DMS114 treated with DMSO at 0.1 percent for 48 hours (cell line): ENCODE measurements around the gene KRT86.

Source experiments
- DNase-seq: peaks from one replicate; lab custom pipeline; 2025; ENCODE audit not compliant: unreplicated experiment; lab: John Stamatoyannopoulos, UW

Gene KRT86

DNA sequence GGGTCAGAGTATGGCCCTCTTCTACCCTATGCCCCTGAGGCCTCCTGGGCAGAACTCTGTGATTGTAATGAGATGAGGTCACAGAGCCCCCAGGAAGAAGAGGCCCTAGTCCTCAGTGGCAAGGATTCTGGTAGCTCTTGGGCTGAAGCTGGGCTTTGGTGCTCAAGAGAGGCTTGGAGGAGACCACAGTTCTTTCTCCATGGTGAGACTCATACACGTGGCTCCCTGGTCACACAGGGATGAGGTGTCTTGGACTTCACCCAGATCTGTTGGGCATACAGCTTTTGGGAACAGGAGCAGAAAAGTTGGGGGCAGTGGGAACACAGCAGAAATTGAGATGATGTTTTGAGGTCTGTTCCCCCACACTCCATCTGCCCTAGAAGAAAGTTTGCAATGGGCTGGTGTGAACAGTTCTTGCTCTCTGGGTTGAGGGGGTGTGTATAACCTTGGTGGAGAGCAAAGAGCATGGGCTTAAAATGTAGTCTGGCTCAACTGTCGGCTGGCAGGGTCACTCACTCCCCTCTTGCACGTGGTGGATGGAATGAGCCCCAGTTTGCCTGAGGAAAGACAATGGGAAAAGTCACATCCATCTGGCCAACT lies at the start of gene KRT86:
KRT86 (plus strand) TSS at position 125 of the 600 bp plus-strand sequence. CDS start 27,272 bp downstream, outside the sequence.
- no peak for DNase-seq

- no peak for DNase-seq
Measured at GRCh38 chr12:52225752-52226151, 48.7 kb upstream of the KRT86 start.

DNA sequence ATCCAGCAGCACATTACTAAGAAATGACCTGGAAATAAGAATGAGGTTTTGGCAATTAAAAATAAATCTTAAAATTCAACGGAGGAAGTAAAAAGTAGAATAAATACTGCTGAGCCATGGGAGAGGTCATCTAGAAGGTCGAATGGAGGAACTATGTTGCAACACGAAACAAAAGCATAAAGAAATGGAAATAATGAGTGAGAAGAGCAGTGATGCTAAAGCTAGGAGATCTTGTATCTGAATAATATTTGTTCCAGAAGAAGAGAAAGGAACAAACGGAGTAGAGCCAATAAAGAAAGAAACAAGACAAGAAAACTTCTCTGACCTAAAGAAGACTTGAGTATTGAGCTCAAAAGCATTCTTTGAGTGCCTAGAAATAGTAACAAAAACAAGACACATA lies 48.0 kb upstream of the KRT86 start:
- no peak for DNase-seq

GRCh38 chr12:52227606-52228166 lies 46.8 kb upstream of the KRT86 start:
- no peak for DNase-seq

DNA sequence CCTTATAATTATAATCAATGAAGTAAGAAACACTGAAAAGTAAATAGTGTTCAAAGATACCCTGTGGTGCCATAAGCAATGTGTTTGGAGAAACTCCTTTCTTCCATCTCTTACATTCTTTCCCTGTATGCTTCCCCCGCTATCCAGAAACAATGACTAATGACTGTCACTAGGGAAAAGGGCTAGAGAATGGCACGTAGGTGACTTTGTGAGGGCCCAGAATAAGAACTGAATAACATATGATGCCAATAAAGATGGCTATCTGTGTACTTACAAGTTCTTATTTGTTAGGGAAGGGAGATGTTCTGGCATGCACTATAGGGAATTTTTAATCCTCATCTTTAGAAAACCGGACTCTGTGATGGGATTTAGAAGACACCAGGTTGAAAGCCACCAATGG lies 46.1 kb upstream of the KRT86 start:
- no peak for DNase-seq

DNA sequence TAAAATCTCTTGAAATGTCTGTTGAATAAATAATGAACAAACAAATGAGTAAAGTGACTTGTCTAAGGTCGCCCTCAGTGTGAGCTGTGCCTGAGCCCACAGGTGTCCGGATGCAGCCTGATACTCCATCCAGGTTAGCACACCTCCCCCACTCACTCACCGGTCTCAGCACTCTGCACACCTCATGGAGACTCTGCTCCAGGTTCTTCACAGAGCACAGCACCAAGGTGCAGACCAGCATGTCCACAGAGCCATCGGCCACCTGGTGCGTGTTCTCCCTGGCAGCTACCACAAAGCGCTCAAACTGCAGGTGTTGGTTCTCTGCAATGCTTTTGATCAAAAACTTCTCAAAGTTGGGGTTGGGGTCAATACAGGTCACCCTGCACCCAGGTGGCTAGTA lies 45.5 kb upstream of the KRT86 start:
- no peak for DNase-seq

DNA sequence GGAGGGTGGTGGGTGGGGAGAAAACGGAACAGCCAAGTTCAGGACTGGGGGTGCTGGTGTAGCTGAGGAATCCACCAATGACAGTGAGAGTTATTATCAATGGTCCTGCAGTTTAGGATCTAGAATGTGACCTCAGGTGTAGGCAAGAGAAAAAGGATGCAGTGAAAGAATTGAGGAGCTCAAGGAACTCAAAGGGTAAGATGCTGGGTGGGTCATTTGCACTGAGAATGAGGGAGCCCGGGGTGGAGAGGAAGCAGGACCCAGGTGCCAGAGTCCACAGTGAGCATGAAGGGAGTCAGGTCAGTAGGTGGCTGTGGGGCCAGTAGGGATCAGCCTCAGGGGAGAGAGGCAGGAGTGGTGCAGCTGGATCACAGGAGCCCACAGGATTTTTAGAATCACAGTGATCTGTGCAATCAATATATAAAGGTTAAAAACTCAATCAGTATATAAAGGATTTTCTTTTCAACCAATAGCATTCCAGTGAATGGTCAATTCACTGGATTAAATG lies 44.6 kb upstream of the KRT86 start:
- DNase-seq, result no peak

DNA sequence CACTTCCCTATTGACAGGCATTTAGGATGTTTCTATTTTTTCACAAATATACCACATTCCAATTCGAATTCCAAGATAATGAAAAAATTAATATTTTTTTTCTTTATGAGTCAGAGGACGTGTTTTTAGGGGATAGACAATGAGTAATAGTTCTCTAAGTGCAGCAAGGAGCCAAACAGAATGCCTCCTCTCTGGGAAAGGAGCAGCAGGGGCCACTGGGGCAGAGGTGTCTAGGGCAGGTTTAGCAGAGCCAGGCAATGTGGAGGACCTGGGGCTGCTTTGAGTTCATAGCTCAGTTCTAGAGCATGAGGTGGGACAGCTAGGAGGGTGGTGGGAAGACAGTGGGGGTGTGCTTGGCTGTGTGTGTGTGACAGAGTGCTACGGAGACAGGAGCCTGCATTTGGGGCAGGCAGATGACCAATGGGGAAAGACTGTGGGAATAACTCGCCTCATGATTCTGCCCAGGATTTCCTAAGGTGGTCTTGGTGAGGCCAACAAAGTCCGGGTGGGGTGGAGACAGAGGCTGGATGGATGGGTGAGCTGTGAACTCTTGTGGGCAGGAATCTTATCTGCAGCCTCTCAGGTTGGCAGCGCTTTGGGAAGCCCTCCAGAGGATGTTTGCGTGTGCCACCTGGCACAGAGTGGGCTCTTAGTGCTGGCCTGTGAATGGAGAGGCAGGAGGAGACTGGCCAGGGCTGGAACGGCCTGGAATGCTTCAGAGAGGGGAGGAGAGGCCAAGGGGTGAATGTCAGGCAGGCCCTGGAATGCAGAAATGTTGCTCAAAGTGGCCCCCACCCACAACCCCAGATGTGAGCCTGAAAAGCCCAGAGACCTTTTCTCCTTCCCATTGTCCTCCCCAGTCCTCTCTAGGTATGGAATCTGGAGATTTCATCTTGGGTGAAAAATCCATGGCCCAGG lies 43.8 kb upstream of the KRT86 start:
- DNase-seq, result no peak

DNA sequence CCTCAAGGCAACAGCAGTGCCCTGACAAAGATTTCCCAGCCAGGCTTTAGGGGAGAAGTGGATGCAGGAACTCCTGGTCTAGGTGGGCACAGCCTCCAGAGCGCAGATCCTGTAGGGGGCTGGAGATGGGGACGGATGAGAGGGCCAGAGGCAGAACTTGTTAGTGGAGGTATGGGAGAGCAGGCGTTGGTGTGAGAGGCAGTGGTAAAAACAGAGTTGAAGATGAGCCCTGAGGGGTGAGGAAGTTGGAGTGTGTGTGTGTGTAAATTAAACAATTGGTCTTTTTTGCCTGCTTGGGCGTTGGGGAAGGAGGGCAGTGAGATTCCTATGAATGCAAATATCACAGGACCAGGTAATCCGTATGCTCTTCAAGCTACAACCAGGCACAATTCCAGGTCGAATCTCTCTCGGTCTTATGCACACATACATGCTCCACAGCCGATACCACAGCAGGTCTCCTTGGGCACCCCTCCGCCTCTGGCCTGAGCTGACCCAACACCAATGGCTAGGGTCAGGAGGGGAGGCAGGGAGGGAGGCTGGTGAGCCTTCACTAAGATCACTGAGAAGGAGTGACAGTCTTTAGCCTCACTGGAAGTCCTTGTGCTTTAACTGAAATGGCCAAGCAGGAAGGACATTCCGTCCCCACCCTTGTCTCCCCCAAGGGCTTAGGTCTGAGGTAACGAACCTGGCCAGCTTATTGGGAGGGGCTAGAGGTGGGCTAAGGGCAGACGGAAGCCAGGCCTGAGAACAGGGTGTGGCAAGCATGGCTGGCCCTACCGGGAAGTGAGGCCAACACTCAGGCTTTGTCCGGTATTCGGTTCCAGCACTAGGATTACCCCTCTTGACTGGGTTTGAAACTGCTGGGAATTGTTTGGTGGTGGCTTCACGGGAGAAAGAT lies 42.9 kb upstream of the KRT86 start:
- no peak for DNase-seq

DNA sequence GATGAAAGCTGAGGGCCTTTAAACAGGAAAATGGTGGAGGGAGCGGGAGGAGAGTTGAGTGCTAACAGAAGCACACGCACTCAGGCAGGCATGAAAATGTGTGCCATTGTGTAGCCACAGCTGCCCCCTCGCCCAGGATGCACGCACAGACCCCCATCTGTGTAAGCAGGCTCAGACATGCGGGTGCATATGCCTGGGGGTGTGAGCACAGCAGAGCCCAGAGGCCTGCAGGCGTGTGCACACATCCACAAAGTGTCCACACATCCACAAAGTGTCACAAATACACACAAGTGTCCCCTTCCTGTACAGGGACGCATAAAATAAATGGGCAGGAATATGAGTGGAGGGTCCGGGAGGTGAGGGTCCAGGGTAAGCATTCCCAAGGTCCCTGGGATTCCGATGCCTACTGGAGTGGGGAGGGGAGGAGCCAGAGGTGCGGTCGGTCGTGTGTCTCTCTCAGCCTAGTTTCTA lies 42.2 kb upstream of the KRT86 start:
- no peak for DNase-seq

- no peak for DNase-seq
Measured at GRCh38 chr12:52232674-52233461, 41.6 kb upstream of the KRT86 start, which contains the start of gene KRT7. TSS of gene KRT7 (plus strand) at chr12:52233243. CDS start at chr12:52233297, 54 bp downstream.

GRCh38 chr12:52233462-52234207 lies 40.8 kb upstream of the KRT86 start:
- DNase-seq, result no peak

DNA sequence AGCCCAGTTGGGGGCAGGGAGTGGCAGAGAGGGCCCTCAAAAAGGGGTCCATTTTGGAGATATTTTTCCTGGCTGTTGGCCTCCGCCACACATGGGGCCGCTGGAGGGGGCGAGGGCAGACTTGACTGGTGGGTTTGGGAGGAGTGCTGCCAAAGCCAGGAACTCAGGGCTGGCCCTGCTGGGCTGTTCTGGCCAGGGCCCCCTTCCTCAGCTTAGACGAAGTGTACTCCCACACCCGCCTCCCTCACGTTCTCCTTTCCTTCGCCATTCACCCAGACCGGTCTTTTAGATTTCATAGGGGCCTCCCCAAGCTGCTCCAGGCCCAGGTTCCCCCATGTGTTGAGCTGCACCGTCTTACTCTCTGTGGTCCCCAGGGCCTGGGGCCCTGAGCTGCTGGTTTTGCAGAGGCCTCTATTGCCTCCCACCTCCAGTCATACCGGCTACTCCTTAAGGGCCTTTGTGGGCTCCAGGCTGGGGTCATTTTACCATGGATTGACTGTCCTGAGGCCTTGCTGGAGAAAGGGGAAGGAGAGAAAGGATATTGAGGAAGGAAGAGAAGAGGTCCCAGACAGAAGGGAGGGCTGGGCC lies 40.1 kb upstream of the KRT86 start:
- DNase-seq, result no peak

GRCh38 chr12:52235001-52235764 lies 39.3 kb upstream of the KRT86 start:
- DNase-seq, result no peak

DNA sequence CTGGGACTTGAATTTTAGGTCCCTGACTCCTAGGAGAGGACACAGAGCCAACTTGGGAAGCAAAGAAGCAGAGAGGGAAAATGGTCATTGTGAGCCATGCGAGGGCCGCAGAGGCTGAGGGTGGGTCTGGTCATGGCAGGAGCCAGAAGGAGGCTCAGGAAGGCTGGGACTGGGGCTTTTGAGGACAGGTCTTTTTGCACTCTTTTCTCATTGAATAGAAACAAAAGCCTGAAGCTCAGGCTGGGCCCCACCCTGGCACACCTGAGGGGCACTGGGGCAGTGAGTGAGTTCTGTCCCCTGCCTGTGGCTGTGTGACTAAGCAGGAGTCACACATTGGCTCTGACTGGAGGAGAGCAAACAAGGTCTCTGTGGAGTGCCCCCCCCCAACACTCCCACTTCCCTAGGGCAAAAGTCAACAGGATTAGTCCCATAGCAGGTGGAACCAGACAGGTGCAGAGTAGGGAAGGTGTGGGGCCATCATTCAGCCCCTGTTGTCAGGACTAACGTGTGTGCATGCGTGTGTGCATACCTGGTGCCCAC lies 38.6 kb upstream of the KRT86 start:
- no peak for DNase-seq

DNA sequence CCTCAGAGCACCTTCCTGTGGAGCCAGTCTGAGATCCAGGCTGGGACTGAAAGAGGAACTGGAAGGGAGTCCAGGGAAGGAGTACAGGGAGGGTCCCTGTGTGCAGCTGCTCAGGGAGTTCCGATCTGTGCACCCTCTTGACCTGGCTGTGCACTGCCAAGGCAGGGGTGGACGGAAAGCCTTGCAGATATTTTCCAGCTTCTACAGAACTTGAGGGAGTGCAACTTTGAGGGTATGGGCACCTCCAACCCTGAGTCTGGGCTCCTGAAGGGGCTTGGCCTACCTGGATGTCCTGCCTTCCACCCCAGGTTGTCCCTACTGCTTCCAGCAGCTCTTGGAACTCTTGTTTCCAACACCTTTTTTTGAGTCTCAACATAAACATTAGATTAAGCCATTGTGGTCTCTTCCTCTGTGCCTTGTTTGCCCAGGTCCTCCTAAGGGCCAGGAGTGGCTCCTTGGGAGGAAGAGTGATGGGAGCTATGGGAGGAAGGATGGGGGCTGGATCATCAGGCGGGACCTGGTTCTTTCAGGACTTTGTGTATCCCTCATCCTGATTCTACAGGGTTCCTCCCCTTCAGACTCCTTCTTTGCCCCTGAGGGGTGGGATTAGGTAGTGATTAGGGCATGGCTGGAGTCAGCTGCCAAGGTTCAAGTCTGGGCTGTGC lies 37.9 kb upstream of the KRT86 start:
- no peak for DNase-seq

GRCh38 chr12:52238207-52238840 lies 36.1 kb upstream of the KRT86 start:
- no peak for DNase-seq
